Effector memory CD8-positive, alpha-beta T cell (primary cell): ENCODE measurements around the gene KITLG.

Source experiments
- ATAC-seq: fragments of 150-1000 bp; cut with Tn5 transposase; replicated peaks from 2 replicates; pipeline ENCODE4 v1.10.0; 2021; ENCODE audit warnings: mild to moderate bottlenecking, moderate library complexity
- DNase-seq, 3 experiments: peaks; one replicate each; pipeline ENCODE4 v3.0.0; 2021
- H3K27ac Mint-ChIP-seq, 2 donors: one replicate each; pipeline ENCODE4 v1.8.0; 2022; ENCODE audit warnings: mild to moderate bottlenecking in 2 of 2, mixed read lengths in 2 of 2, moderate library complexity in 2 of 2
- H3K27me3 Mint-ChIP-seq, 2 donors: one replicate each; pipeline ENCODE4 v1.8.0; 2022; ENCODE audit warnings: mixed read lengths in 2 of 2
- H3K36me3 Mint-ChIP-seq: one replicate; pipeline ENCODE4 v1.8.0; 2022; ENCODE audit warnings: mild to moderate bottlenecking, moderate library complexity, mixed read lengths; ENCODE audit not compliant: insufficient read depth
- H3K4me1 Mint-ChIP-seq, 2 donors: one replicate each; pipeline ENCODE4 v1.8.0; 2022; ENCODE audit warnings: low read depth in 2 of 2, mixed read lengths in 2 of 2
- H3K4me3 Mint-ChIP-seq, 2 donors: one replicate each; pipeline ENCODE4 v1.8.0; 2022; ENCODE audit warnings: mild to moderate bottlenecking in 2 of 2, mixed read lengths in 2 of 2, moderate library complexity in 2 of 2
- H3K9me3 Mint-ChIP-seq, 2 donors: one replicate each; pipeline ENCODE4 v1.8.0; 2022; ENCODE audit warnings: mixed read lengths in 2 of 2

Gene KITLG

DNA sequence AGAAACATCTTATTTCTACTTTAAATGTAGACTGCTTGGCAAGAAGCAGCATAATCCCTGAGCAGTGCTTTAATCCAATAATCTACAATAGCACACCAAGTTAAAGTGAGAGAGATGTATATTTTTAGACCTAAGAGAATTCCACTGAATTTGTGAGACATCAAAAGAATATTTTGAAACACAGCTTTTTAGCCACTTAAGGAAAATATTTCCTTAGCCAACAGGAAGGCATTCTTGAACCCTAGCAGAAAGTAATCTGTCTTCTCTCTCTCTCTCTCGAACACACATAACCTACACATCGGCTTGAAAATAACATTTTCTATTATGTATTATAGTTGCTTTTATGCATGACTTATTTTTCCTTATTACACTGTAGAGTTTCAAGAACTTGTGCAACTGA, 34.0 kb downstream of the KITLG start:
- Mint-ChIP-seq H3K4me1 (no peaks in the 10 kb centered on the region), H3K4me3 (no peak overlapping the region), H3K27me3 (no peaks in the 10 kb centered on the region), H3K36me3 (no peaks in the 10 kb centered on the region), H3K9me3 (peaks cover 0 to 4% of the 10 kb centered on the region in 2 donors), H3K27ac (no peak overlapping the region)
- DNase-seq (no peak), ATAC-seq (no peak)

DNA sequence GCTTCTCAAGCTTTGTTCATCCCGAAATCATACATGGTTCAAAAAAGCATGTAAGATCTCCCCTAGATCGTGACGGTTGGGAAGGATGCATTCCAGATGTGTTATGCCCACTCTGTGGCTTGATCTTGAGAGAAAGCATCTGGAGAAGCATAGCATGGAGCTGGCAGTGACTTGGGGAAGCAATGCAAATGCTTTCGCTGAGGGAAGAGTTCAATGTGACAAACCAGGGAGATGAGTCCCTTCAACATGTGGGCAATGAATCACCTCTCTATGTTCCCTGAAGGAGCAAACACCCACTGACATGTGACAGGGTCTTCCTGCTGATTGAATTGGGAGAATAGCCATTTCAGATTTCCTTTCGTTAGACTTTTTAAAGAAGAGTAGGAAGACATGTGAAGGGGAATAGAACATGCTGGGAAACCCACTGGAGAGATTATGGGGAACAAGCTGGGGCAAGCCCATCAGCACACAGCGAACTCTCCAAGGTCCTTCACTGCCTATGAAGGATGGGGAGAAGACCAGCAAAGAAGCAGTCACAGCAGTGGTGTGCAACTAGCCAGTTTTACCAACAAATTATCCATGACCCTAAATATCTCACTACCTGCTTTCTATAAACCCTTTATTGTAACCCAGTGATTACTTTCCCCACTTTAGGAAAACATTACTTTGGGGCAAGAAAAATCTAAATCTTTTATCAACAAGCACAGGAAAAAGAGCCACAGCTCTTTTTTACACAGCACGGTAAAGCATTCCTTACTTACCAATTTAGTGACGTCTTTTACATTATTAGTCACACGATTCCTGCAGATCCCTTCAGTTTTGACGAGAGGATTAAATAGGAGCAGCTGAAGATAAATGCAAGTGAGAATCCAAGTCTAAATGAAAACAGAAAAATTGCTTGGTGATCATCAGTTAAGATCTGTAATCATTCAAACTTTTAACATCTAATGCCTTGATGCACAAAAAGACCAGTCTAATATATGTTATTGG, 35.0 kb downstream of the KITLG start:
- ATAC-seq (no peak), DNase-seq (no peak)
- no peaks in the 10 kb centered on the region for H3K36me3 Mint-ChIP-seq
- no peak overlapping the region for H3K4me3 Mint-ChIP-seq
- no peaks in the 10 kb centered on the region for H3K4me1 Mint-ChIP-seq
- H3K9me3 Mint-ChIP-seq, result peaks cover 0 to 4% of the 10 kb centered on the region in 2 donors
- no peak overlapping the region for H3K27ac Mint-ChIP-seq
- no peaks in the 10 kb centered on the region for H3K27me3 Mint-ChIP-seq

DNA sequence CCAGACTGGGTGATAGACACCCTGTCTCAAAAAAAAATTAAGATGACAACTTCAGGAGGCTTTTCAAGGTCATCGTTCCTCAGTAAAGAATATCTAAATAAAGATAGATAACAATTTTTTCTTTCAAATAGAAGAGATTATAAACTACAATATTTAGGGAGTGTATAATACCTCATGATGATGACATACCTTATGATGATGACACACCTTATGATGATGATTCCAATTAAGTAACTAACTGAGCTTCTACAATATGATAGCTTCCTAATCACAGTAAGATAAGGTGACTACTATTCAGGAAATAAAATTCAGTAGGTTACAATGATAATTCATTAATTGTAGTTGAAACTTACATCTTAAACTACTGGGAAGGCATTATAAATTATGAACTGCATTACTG, 40.4 kb downstream of the KITLG start:
- H3K36me3 Mint-ChIP-seq, result peaks cover 3% of the 10 kb centered on the region
- H3K9me3 Mint-ChIP-seq, result no peaks in the 10 kb centered on the region
- H3K27ac Mint-ChIP-seq, result no peak overlapping the region
- no peaks in the 10 kb centered on the region for H3K27me3 Mint-ChIP-seq
- DNase-seq (no peak), ATAC-seq (no peak)
- H3K4me3 Mint-ChIP-seq, result no peak overlapping the region
- no peaks in the 10 kb centered on the region for H3K4me1 Mint-ChIP-seq

DNA sequence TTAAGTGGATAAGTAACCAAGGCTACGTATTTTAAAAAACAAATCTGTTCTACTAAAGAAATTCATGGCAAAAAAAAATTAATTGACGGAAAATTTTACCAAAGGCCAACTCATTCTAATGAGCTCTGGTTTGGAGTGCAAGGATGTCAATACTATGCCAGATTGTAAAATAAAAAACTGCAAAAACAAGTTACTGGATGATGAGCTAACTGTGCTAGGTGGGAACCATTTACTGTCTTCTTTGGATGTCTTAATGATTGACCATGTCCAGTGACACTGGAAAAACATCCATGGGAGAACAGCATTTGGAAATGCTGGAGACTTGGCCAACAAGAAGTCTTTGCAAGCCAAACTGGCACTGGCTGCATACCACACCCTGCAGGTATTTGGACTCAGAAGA, 41.6 kb downstream of the KITLG start:
- no peaks in the 10 kb centered on the region for H3K9me3 Mint-ChIP-seq
- no peak for ATAC-seq
- H3K4me1 Mint-ChIP-seq, result no peaks in the 10 kb centered on the region
- no peak overlapping the region for H3K27ac Mint-ChIP-seq
- H3K4me3 Mint-ChIP-seq, result no peak overlapping the region
- peaks cover 3% of the 10 kb centered on the region for H3K36me3 Mint-ChIP-seq
- no peak for DNase-seq
- no peaks in the 10 kb centered on the region for H3K27me3 Mint-ChIP-seq

DNA sequence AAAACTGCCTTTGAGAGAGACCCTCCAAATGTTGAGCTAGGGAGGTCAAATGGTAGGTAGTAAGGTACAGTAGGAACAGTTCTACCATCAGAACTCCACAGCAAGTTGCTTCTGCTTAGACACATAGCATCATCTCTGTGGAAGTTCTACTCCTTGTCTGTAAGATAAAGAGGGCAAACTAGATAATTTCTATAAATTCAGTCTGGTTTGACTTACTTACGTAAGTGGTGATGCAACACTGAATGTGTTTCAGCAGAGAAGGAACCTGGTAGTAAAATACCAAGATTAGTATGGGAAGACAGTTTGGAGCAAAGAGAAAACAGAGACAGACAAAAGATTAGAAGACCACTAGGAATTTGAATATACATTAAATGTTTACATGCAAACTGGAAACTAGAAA, 42.0 kb downstream of the KITLG start:
- Mint-ChIP-seq H3K4me3 (no peak overlapping the region), H3K9me3 (no peaks in the 10 kb centered on the region), H3K27me3 (no peaks in the 10 kb centered on the region), H3K4me1 (no peaks in the 10 kb centered on the region), H3K36me3 (peaks cover 3% of the 10 kb centered on the region), H3K27ac (no peak overlapping the region)
- ATAC-seq (no peak), DNase-seq (no peak)

DNA sequence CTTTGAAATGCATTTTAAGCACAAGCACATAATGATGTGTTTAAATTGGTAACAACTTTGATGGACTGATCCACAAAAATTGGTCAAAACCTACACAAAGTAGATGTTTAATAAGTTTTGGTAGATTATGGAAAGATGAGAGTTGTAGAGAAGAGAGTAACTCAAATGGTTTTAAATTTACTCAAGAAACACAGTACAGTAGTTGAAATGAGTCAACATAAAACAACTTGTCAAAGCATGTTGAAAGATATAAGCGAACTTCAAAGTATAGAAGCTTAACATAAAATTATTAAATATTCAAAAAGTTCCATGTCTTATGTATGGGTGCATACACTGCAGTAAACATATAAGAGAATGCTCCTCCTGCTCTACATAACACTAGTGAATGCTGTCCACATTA, 49.4 kb downstream of the KITLG start:
- no peaks in the 10 kb centered on the region for H3K4me1 Mint-ChIP-seq
- ATAC-seq, result no peak
- H3K27me3 Mint-ChIP-seq, result no peaks in the 10 kb centered on the region

DNA sequence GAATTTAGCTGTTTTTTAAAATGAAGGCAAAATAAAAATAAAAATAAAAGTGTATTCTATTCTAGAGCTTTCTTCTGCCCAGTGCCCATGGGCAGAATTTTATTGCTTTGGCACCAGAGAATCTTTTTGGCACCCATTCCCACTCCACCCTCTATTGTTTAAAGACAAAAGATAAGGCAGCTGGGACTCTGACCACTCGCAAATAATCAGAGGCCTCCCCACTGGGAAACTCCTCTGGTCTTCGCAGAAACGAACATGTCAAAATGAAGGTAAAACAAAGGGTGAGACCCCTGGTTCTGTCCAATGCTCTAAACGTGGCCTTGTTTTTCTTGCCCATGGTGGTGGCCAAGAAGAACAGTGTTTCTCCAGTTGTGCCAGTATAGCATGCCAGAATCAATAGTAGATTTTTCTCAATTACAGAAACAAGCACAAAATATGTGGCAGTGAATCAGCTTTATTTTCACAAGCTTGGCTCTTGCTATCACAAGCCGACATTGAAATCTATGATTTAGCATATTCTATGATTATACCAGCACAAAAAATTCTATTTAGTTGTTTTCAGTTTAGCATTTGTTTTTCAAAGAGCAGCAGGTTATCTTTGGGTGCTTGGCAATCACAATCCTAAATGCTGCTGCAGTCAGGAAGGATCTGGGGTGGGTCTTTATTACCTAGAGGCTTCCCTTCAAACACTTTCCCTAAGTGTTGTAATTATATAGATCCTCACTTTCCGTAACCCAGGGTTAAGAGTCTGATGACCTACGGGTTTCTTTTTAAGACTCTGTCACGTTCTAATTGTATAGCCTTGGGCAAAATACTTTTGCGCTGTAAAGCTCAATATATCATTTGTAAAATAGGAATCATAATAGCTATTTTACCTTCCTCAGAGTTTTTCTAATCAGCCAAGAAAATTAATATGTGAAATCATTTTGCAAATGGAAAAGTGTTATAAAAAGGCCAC, 50.5 kb downstream of the KITLG start:
- DNase-seq (no peak), ATAC-seq (no peak)
- no peaks in the 10 kb centered on the region for H3K27me3 Mint-ChIP-seq
- peaks cover 0 to 8% of the 10 kb centered on the region in 2 donors for H3K9me3 Mint-ChIP-seq
- H3K4me1 Mint-ChIP-seq, result no peaks in the 10 kb centered on the region
- no peak overlapping the region for H3K27ac Mint-ChIP-seq
- H3K4me3 Mint-ChIP-seq, result no peak overlapping the region
- H3K36me3 Mint-ChIP-seq, result no peaks in the 10 kb centered on the region

More for the DNA sequence above, 49.4 kb downstream of the KITLG start:
- Mint-ChIP-seq H3K4me3 (no peak overlapping the region), H3K36me3 (no peaks in the 10 kb centered on the region), H3K9me3 (peaks cover 0 to 8% of the 10 kb centered on the region in 2 donors), H3K27ac (no peak overlapping the region)
- DNase-seq, result no peak

DNA sequence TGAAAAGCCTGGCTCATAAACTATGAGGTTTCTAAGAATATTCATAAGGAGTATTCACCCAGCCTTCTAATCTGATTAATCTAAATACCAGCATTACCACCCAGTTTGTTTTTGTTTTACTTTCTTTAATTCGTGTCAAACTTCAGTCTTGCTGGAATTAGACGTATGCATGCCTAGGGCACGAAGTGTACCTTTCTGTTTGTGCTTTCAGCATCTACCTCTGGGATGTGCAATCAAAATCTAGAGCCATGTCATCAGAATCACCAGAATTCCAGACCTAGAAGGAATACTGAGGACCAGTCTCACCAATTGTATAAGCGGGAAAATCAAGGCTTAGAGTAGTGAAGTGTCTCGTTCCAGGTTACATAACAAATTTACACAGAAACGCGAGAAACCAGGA, 57.3 kb downstream of the KITLG start:
- H3K4me3 Mint-ChIP-seq, result no peak overlapping the region
- no peak overlapping the region for H3K27ac Mint-ChIP-seq
- no peaks in the 10 kb centered on the region for H3K36me3 Mint-ChIP-seq
- no peaks in the 10 kb centered on the region for H3K27me3 Mint-ChIP-seq
- DNase-seq (no peak), ATAC-seq (no peak)
- no peaks in the 10 kb centered on the region for H3K4me1 Mint-ChIP-seq
- H3K9me3 Mint-ChIP-seq, result peaks cover 0 to 8% of the 10 kb centered on the region in 2 donors

DNA sequence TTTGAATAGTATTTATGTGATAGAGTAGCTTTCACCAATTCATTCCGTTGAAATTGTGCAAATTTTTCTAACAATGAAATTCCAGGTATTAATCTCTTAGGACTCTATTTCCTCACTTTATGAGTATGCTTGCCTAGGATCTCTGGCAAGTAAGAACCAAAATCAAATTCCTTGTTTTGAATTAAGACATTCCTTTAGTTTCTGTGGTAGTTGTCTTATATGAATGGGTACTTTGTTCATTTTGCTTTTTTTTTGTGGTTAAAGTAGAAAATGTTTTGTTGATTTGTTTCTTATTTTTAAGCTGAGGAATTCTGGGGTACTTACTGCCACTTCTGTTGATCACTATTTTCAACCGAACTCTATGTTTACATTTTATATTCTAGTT, 59.8 kb downstream of the KITLG start:
- Mint-ChIP-seq H3K4me3 (no peak overlapping the region), H3K27ac (no peak overlapping the region), H3K4me1 (no peaks in the 10 kb centered on the region), H3K9me3 (no peaks in the 10 kb centered on the region), H3K27me3 (no peaks in the 10 kb centered on the region), H3K36me3 (no peaks in the 10 kb centered on the region)
- ATAC-seq, result no peak
- no peak for DNase-seq

DNA sequence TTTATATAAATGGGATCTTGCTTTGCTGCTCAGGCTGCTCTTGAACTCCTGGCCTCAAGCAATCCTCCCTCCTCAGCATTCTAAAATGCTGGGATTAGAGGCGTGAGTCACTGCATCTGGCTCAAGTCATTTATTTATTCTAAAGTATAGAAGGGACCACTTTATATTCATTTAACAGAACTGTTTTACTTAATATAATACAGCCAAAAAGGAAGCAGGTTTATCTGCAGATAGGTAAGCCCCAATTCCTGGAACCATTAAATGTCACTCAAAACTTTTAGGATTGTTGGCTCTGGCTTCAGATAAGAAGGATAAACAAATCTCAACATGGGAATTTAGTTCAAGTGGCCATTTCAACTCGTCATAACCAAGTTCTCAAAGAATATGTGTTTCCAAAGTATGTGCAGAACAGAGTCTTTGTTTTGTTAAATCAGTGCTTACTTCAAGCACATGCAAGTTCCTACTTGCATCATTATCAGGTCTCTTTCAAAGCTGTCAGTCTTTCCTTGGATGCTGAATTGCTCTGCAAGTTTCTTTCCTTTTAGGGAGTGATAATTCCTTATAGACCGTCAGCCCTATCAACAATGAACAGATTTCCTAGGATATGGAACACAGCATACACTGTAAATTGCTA, 60.4 kb downstream of the KITLG start:
- H3K9me3 Mint-ChIP-seq, result no peaks in the 10 kb centered on the region
- DNase-seq (no peak), ATAC-seq (no peak)
- H3K27me3 Mint-ChIP-seq, result no peaks in the 10 kb centered on the region
- no peak overlapping the region for H3K4me3 Mint-ChIP-seq
- no peaks in the 10 kb centered on the region for H3K4me1 Mint-ChIP-seq
- no peaks in the 10 kb centered on the region for H3K36me3 Mint-ChIP-seq
- H3K27ac Mint-ChIP-seq, result no peak overlapping the region

DNA sequence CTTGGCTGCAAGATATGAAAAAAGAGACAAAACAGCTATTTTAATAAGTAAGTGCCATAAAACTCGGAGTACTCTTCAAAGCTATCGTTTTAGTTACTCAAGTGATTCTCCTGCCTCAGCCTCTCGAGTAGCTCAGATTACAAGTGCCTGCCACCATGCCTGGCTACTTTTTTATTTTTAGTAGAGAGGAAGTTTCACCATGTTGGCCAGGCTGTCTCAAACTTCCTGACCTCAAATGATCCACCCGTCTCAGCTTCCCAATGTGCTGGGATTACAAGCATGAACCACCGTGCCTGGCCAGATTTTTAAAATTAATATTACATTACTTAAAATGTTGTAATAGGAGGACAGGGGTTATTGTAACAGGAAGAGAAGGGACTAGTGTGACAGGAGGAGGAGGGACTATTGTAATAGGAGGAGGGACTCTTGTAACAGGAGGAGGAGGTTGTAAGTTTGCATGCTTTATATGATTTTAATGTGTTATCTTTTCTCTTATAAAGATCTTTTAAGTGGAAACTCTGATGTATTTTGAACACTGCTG, 61.3 kb downstream of the KITLG start:
- no peaks in the 10 kb centered on the region for H3K27me3 Mint-ChIP-seq

DNA sequence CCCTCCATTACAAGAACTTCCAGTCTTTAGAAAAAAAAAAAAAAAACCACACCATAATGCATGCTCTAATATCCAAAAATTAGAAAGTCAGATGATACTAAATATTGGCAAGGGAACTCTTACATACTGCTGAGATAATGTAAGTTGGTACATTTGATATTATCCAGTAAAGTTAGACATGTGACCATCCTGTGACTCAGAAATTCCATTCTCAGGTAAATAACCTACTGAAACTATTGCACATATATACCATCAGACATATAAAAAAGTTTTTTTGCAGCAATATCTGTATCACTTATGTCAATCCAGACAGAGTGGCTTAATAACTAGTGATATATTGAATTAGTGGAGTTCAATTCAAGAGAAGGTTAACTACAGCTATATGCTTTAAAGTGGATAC, 63.5 kb downstream of the KITLG start:
- ATAC-seq (no peak), DNase-seq (no peak)
- no peaks in the 10 kb centered on the region for H3K27me3 Mint-ChIP-seq
- H3K4me3 Mint-ChIP-seq, result no peak overlapping the region
- H3K27ac Mint-ChIP-seq, result no peak overlapping the region
- H3K36me3 Mint-ChIP-seq, result no peaks in the 10 kb centered on the region
- H3K4me1 Mint-ChIP-seq, result no peaks in the 10 kb centered on the region
- H3K9me3 Mint-ChIP-seq, result no peaks in the 10 kb centered on the region

More for the DNA sequence above, 61.3 kb downstream of the KITLG start:
- Mint-ChIP-seq H3K4me1 (no peaks in the 10 kb centered on the region), H3K4me3 (no peak overlapping the region), H3K27ac (no peak overlapping the region), H3K36me3 (no peaks in the 10 kb centered on the region), H3K9me3 (no peaks in the 10 kb centered on the region)
- DNase-seq (no peak), ATAC-seq (no peak)

DNA sequence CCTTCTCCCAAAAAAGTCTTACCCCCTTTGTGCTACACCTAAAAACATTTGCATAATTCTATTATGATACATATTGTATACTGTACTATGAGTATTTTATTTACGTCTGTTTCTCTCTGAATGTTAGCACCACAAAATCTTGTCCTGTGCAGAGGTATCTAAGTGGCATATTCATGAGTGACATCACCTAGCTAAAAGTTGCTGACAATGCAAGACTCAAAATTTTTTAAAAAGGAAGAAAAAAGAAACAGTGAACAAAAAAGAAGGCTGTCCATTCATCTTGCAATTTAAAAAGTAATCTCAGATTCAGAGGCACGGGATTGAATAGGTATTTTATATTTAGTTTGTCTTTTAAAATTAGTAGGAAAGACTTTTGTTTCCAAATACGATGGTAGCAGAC, 69.4 kb downstream of the KITLG start:
- no peaks in the 10 kb centered on the region for H3K4me1 Mint-ChIP-seq
- H3K4me3 Mint-ChIP-seq, result no peak overlapping the region
- peaks cover 0 to under 1% of the 10 kb centered on the region in 2 donors for H3K9me3 Mint-ChIP-seq
- H3K27ac Mint-ChIP-seq, result no peak overlapping the region
- ATAC-seq (no peak), DNase-seq (no peak)
- H3K27me3 Mint-ChIP-seq, result no peaks in the 10 kb centered on the region
- no peaks in the 10 kb centered on the region for H3K36me3 Mint-ChIP-seq
